ENCODE results near the gene RCAN1. TPM values are rescaled to one million over a fixed set of nuclear protein-coding genes. Genes with fewer than 3 reads are reported as not detected.

RCAN1 gene
- total and polyA plus RNA-seq, 2 of the 13 experiments (the other 11 are each of a cell fraction or from before 2014, with no cell fraction given): 9.4 to 34.1 TPM

DNA sequence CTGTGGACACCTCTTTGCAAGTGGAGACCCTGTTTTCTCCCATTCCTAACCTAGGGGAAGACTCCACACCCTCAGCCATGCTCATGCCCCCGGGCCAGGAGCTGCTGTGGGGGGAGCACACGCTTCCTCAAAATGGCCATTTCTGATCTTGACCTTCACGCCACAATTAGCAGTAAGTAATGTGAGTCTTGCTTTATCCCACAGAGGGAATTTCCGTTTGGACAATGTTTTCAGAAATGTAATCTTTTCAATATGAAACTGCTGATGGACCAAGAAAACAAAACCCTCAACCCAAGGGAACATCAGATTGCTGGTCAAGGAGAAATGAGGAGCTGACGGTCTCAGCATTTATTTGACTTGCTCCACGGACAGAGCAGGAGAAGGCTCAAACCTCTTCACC, 94.6 kb downstream of the RCAN1 start:
- DNase-seq (ENCODE audit: low spot score) (no peak), FAIRE-seq (no peak), ATAC-seq (no peak)
- Histone ChIP-seq H3K4me1 (ENCODE audit: insufficient read depth, low read length) (peaks cover 51% of the 10 kb centered on the region), H3K4me3 (replicated peaks in 1 of 3; ENCODE audit: insufficient read depth in 1 of 3, low read depth in 2 of 3, low read length in 3 of 3) (no peak overlapping the region), H3K9me3 (ENCODE audit: low read length) (no peaks in the 10 kb centered on the region), H2AFZ (ENCODE audit: low read length) (no peak overlapping the region), H3K9ac (ENCODE audit: insufficient read depth, low read depth, low read length) (no peak overlapping the region), H3K27me3 (ENCODE audit: control insufficient read depth in 1 of 2, insufficient read depth in 2 of 2, low read length in 2 of 2) (no peaks in the 10 kb centered on the region), H4K20me1 (ENCODE audit: insufficient read depth, low read length) (peaks cover 5% of the 10 kb centered on the region; the same call in 1 of the 2 replicates), H3K4me2 (ENCODE audit: low read depth, low read length) (no peak overlapping the region), H3K79me2 (ENCODE audit: insufficient read depth, low read length) (peaks cover 5% of the 10 kb centered on the region), H3K36me3 (replicated peaks in 1 of 2; ENCODE audit: control insufficient read depth in 1 of 2, insufficient read depth in 2 of 2, low read length in 2 of 2) (peaks cover 9 to 43% of the 10 kb centered on the region in 2 experiments), H3K27ac (ENCODE audit: extremely low read length, insufficient read depth, low read length) (no peak overlapping the region)
- ChIA-PET CTCF (ENCODE audit: low intra/inter-chr PET ratio, low total read pairs) (no interaction called here), POLR2A (no interaction called here)
- 98% methylated on average over 6 of the region's 6 CpGs for WGBS (ENCODE audit: low lambda C conversion rate)
- intact Hi-C loops (cut with micrococcal nuclease; ENCODE audit: unreplicated experiment): loop anchor here (5.0 kb wide), 1 partner anchor 82 kb away; no protein-coding TSS in a partner anchor
- no TSS peak for BruUV-seq (replicated peaks)
- in situ Hi-C loops (cut with HindIII; ENCODE audit: extremely low pct_ligation_motif_present, low pct_unique_long_range_greater_than_20kb): no loop called here
- no peak for TF ChIP-seq HES4 (CRISPR knock-in tag; IDR thresholded peaks at IDR 0.05; ENCODE audit: borderline replicate concordance)
- TF ChIP-seq FUBP1 (CRISPR knock-in tag; IDR thresholded peaks at IDR 0.05; ENCODE audit: borderline replicate concordance): no peak
- no peak for TF ChIP-seq CCAR2 (optimal IDR thresholded peaks at IDR 0.05; ENCODE audit: low read depth, low read length)
- TF ChIP-seq ZFYVE20 (CRISPR knock-in tag; IDR thresholded peaks at IDR 0.05; ENCODE audit: borderline replicate concordance, low read depth): no peak
- no peak for TF ChIP-seq U2AF1 (optimal IDR thresholded peaks at IDR 0.05; ENCODE audit: low read depth, low read length)
- TF ChIP-seq YEATS2 (CRISPR knock-in tag; IDR thresholded peaks at IDR 0.05; ENCODE audit: borderline replicate concordance): no peak
- no peak for TF ChIP-seq ZBTB39 (CRISPR knock-in tag; IDR thresholded peaks at IDR 0.05)
- TF ChIP-seq, protein P1, sequence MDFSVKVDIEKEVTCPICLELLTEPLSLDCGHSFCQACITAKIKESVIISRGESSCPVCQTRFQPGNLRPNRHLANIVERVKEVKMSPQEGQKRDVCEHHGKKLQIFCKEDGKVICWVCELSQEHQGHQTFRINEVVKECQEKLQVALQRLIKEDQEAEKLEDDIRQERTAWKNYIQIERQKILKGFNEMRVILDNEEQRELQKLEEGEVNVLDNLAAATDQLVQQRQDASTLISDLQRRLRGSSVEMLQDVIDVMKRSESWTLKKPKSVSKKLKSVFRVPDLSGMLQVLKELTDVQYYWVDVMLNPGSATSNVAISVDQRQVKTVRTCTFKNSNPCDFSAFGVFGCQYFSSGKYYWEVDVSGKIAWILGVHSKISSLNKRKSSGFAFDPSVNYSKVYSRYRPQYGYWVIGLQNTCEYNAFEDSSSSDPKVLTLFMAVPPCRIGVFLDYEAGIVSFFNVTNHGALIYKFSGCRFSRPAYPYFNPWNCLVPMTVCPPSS (IDR thresholded peaks at IDR 0.05): no peak
- TF ChIP-seq THAP7 (CRISPR knock-in tag; IDR thresholded peaks at IDR 0.05): no peak
- no peak for TF ChIP-seq ZNF589 (CRISPR knock-in tag; conservative IDR thresholded peaks at IDR 0.05)
- TF ChIP-seq DNMT3B (CRISPR knock-in tag; conservative IDR thresholded peaks at IDR 0.05): no peak
- no peak for TF ChIP-seq ZFP90 (CRISPR knock-in tag; IDR thresholded peaks at IDR 0.05; ENCODE audit: borderline replicate concordance)
- no peak for TF ChIP-seq ZNF883 (CRISPR knock-in tag; IDR thresholded peaks at IDR 0.05; ENCODE audit: not compliant biosample characterization)

Measured in HepG2 (cell line).